ENCODE measurements around the gene ST6GALNAC5. TPM values are rescaled to one million over a fixed set of nuclear protein-coding genes. Genes with fewer than 3 reads are reported as not detected.
"Not testable (repeated sequence)": the region's sequence is repeated elsewhere in the genome, so short reads cannot be mapped to it uniquely, and the experiment has no call there.

The ST6GALNAC5 gene
- total RNA-seq, 2 donors from 2014 or later = not detected

- no peak overlapping the region for H3K27ac Mint-ChIP-seq
- H3K27me3 Mint-ChIP-seq = no peaks in the 10 kb centered on the region
- no peaks in the 10 kb centered on the region for H3K9me3 ChIP-seq (ENCODE audit: control insufficient read depth, low read length, poor library complexity, severe bottlenecking)
- no peak overlapping the region for H3K4me3 Mint-ChIP-seq
- H3K4me1 Mint-ChIP-seq = no peaks in the 10 kb centered on the region
- ATAC-seq (no peak), DNase-seq (no peak)
- peaks cover 2% of the 10 kb centered on the region for H3K36me3 Mint-ChIP-seq (ENCODE audit: low read depth)
These were observed 88.4 kb downstream of the ST6GALNAC5 start for GRCh38 chr1:76955652-76956051.

GRCh38 chr1:76957961-76958360 is 90.7 kb downstream of the ST6GALNAC5 start:
- DNase-seq (no peak), ATAC-seq (no peak)
- Mint-ChIP-seq H3K27ac (no peak overlapping the region), H3K4me3 (no peak overlapping the region), H3K4me1 (peaks cover 3% of the 10 kb centered on the region), H3K27me3 (peaks cover 5% of the 10 kb centered on the region), H3K36me3 (ENCODE audit: low read depth) (peaks cover 2% of the 10 kb centered on the region)
- no peaks in the 10 kb centered on the region for H3K9me3 ChIP-seq (ENCODE audit: control insufficient read depth, low read length, poor library complexity, severe bottlenecking)

GRCh38 chr1:76958828-76959227 is 91.5 kb downstream of the ST6GALNAC5 start:
- no peak for DNase-seq
- ATAC-seq = no peak
- no peaks in the 10 kb centered on the region for H3K9me3 ChIP-seq (ENCODE audit: control insufficient read depth, low read length, poor library complexity, severe bottlenecking)
- H3K27me3 Mint-ChIP-seq = peaks cover 5% of the 10 kb centered on the region
- H3K36me3 Mint-ChIP-seq (ENCODE audit: low read depth) = peaks cover 2% of the 10 kb centered on the region
- no peak overlapping the region for H3K4me3 Mint-ChIP-seq
- peaks cover 3% of the 10 kb centered on the region for H3K4me1 Mint-ChIP-seq
- H3K27ac Mint-ChIP-seq = no peak overlapping the region

- Mint-ChIP-seq H3K4me3 (no peak overlapping the region), H3K27me3 (peaks cover 5% of the 10 kb centered on the region), H3K4me1 (peaks cover 3% of the 10 kb centered on the region), H3K36me3 (ENCODE audit: low read depth) (peaks cover 2% of the 10 kb centered on the region), H3K27ac (no peak overlapping the region)
- ATAC-seq (no peak), DNase-seq (no peak)
- H3K9me3 ChIP-seq (ENCODE audit: control insufficient read depth, low read length, poor library complexity, severe bottlenecking) = no peaks in the 10 kb centered on the region
These were observed 92.3 kb downstream of the ST6GALNAC5 start for GRCh38 chr1:76959556-76959955.

- no peaks in the 10 kb centered on the region for H3K9me3 ChIP-seq (ENCODE audit: control insufficient read depth, low read length, poor library complexity, severe bottlenecking)
- ATAC-seq = no peak
- H3K27ac Mint-ChIP-seq = no peak overlapping the region
- peaks cover 2% of the 10 kb centered on the region for H3K36me3 Mint-ChIP-seq (ENCODE audit: low read depth)
- no peak for DNase-seq
- peaks cover 5% of the 10 kb centered on the region for H3K27me3 Mint-ChIP-seq
- no peak overlapping the region for H3K4me3 Mint-ChIP-seq
- peaks cover 3% of the 10 kb centered on the region for H3K4me1 Mint-ChIP-seq
These were observed 94.0 kb downstream of the ST6GALNAC5 start for GRCh38 chr1:76961181-76961819.

GRCh38 chr1:76961820-76962207 is 94.5 kb downstream of the ST6GALNAC5 start:
- ATAC-seq (no peak), DNase-seq (no peak)
- Mint-ChIP-seq H3K27ac (no peak overlapping the region), H3K27me3 (peaks cover 5% of the 10 kb centered on the region), H3K36me3 (ENCODE audit: low read depth) (peaks cover 2% of the 10 kb centered on the region), H3K4me1 (peaks cover 3% of the 10 kb centered on the region), H3K4me3 (no peak overlapping the region)
- no peaks in the 10 kb centered on the region for H3K9me3 ChIP-seq (ENCODE audit: control insufficient read depth, low read length, poor library complexity, severe bottlenecking)

- not testable (repeated sequence) for H3K36me3 Mint-ChIP-seq (ENCODE audit: low read depth); H3K9me3 ChIP-seq (ENCODE audit: control insufficient read depth, low read length, poor library complexity, severe bottlenecking); H3K4me3 Mint-ChIP-seq; H3K27ac Mint-ChIP-seq; H3K4me1 Mint-ChIP-seq; ATAC-seq; H3K27me3 Mint-ChIP-seq; DNase-seq
These were observed 114.0 kb downstream of the ST6GALNAC5 start for GRCh38 chr1:76981267-76981666.

- DNase-seq (no peak), ATAC-seq (no peak)
- no peaks in the 10 kb centered on the region for H3K9me3 ChIP-seq (ENCODE audit: control insufficient read depth, low read length, poor library complexity, severe bottlenecking)
- Mint-ChIP-seq H3K4me1 (no peaks in the 10 kb centered on the region), H3K4me3 (no peak overlapping the region), H3K36me3 (ENCODE audit: low read depth) (no peaks in the 10 kb centered on the region), H3K27me3 (no peaks in the 10 kb centered on the region), H3K27ac (no peak overlapping the region)
These were observed 122.7 kb downstream of the ST6GALNAC5 start for GRCh38 chr1:76989976-76990375.

GRCh38 chr1:76993036-76993435 is 125.8 kb downstream of the ST6GALNAC5 start:
- H3K36me3 Mint-ChIP-seq (ENCODE audit: low read depth) = no peaks in the 10 kb centered on the region
- H3K4me1 Mint-ChIP-seq = no peaks in the 10 kb centered on the region
- no peaks in the 10 kb centered on the region for H3K9me3 ChIP-seq (ENCODE audit: control insufficient read depth, low read length, poor library complexity, severe bottlenecking)
- H3K27ac Mint-ChIP-seq = no peak overlapping the region
- ATAC-seq (no peak), DNase-seq (no peak)
- H3K4me3 Mint-ChIP-seq = no peak overlapping the region
- H3K27me3 Mint-ChIP-seq = no peaks in the 10 kb centered on the region

GRCh38 chr1:76998582-76999223 is 131.4 kb downstream of the ST6GALNAC5 start:
- H3K4me1 Mint-ChIP-seq = no peaks in the 10 kb centered on the region
- ATAC-seq (no peak), DNase-seq (no peak)
- no peaks in the 10 kb centered on the region for H3K36me3 Mint-ChIP-seq (ENCODE audit: low read depth)
- H3K9me3 ChIP-seq (ENCODE audit: control insufficient read depth, low read length, poor library complexity, severe bottlenecking) = no peaks in the 10 kb centered on the region
- no peak overlapping the region for H3K4me3 Mint-ChIP-seq
- no peaks in the 10 kb centered on the region for H3K27me3 Mint-ChIP-seq
- no peak overlapping the region for H3K27ac Mint-ChIP-seq

- H3K9me3 ChIP-seq (ENCODE audit: control insufficient read depth, low read length, poor library complexity, severe bottlenecking) = no peaks in the 10 kb centered on the region
- no peak overlapping the region for H3K27ac Mint-ChIP-seq
- DNase-seq (no peak), ATAC-seq (no peak)
- H3K4me3 Mint-ChIP-seq = no peak overlapping the region
- H3K36me3 Mint-ChIP-seq (ENCODE audit: low read depth) = no peaks in the 10 kb centered on the region
- no peaks in the 10 kb centered on the region for H3K4me1 Mint-ChIP-seq
- H3K27me3 Mint-ChIP-seq = peaks cover 16% of the 10 kb centered on the region
These were observed 140.4 kb downstream of the ST6GALNAC5 start for GRCh38 chr1:77007675-77008074.

- Mint-ChIP-seq H3K27me3 (peaks cover 16% of the 10 kb centered on the region), H3K4me3 (no peak overlapping the region), H3K27ac (no peak overlapping the region), H3K36me3 (ENCODE audit: low read depth) (no peaks in the 10 kb centered on the region), H3K4me1 (no peaks in the 10 kb centered on the region)
- H3K9me3 ChIP-seq (ENCODE audit: control insufficient read depth, low read length, poor library complexity, severe bottlenecking) = no peaks in the 10 kb centered on the region
- DNase-seq (no peak), ATAC-seq (no peak)
These were observed 143.7 kb downstream of the ST6GALNAC5 start for GRCh38 chr1:77010937-77011336.

- DNase-seq = no peak
- H3K4me3 Mint-ChIP-seq = no peak overlapping the region
These were observed 144.8 kb downstream of the ST6GALNAC5 start for GRCh38 chr1:77012066-77012465.

More at GRCh38 chr1:77012066-77012465, 144.8 kb downstream of the ST6GALNAC5 start:
- Mint-ChIP-seq H3K36me3 (ENCODE audit: low read depth) (no peaks in the 10 kb centered on the region), H3K4me1 (peaks cover 2% of the 10 kb centered on the region), H3K27ac (no peak overlapping the region), H3K27me3 (peaks cover 22% of the 10 kb centered on the region)
- no peak for ATAC-seq
- no peaks in the 10 kb centered on the region for H3K9me3 ChIP-seq (ENCODE audit: control insufficient read depth, low read length, poor library complexity, severe bottlenecking)
